Smooth muscle cell (in vitro differentiated cells): ENCODE results near the gene STAC. TPM values are rescaled to one million over a fixed set of nuclear protein-coding genes. Genes with fewer than 3 reads are reported as not detected.

Source experiments
- DNase-seq: peaks from one replicate; lab custom pipeline; 2025; ENCODE audit not compliant: unreplicated experiment; lab: John Stamatoyannopoulos, UW
- H2AFZ ChIP-seq: fragments of 200-600 bp; sonication (generic); 2 replicates; pipeline ENCODE4 v1.6.0; 2016; ENCODE audit warnings: antibody characterized with exemption, low read depth, mild to moderate bottlenecking
- H3F3A ChIP-seq: fragments of 200-600 bp; sonication (generic); 2 replicates; pipeline ENCODE4 v1.6.0; 2017; ENCODE audit warnings: antibody characterized with exemption, low read depth
- H3K27ac ChIP-seq: fragments of 200-600 bp; sonication (generic); 2 replicates; pipeline ENCODE4 v1.5.1; 2016; ENCODE audit warnings: low read depth, mild to moderate bottlenecking
- H3K27me3 ChIP-seq: fragments of 200-600 bp; sonication (generic); 2 replicates; pipeline ENCODE4 v1.6.1; 2016; ENCODE audit warnings: low read depth, mild to moderate bottlenecking
- H3K36me3 ChIP-seq: fragments of 200-600 bp; sonication (generic); 2 replicates; pipeline ENCODE4 v1.5.1; 2016; ENCODE audit warnings: low read depth
- H3K4me1 ChIP-seq: fragments of 200-600 bp; sonication (generic); 2 replicates; pipeline ENCODE4 v1.5.1; 2016; ENCODE audit warnings: low read depth
- H3K4me2 ChIP-seq: fragments of 200-600 bp; sonication (generic); 2 replicates; pipeline ENCODE4 v1.6.0; 2016; ENCODE audit warnings: mild to moderate bottlenecking
- H3K4me3 ChIP-seq: fragments of 200-600 bp; sonication (generic); 2 replicates; pipeline ENCODE4 v1.5.1; 2016; ENCODE audit warnings: mild to moderate bottlenecking
- H3K79me2 ChIP-seq: fragments of 200-600 bp; sonication (generic); 2 replicates; pipeline ENCODE4 v1.6.0; 2016; ENCODE audit warnings: low read depth, mild to moderate bottlenecking
- H3K9ac ChIP-seq: fragments of 200-600 bp; sonication (generic); 2 replicates; pipeline ENCODE4 v1.6.0; 2016; ENCODE audit warnings: low read depth
- H3K9me3 ChIP-seq: fragments of 200-600 bp; sonication (generic); replicated peaks from 2 replicates; pipeline ENCODE4 v1.5.1; 2016; ENCODE audit warnings: low read depth
- H4K20me1 ChIP-seq: fragments of 200-600 bp; sonication (generic); 2 replicates; pipeline ENCODE4 v1.6.0; 2016; ENCODE audit warnings: low read depth
- WGBS: methylation state at CpG from one replicate; pipeline ENCODE4 v1.1.7; 2016; ENCODE audit warnings: low lambda C conversion rate; 5-methylcytosine and 5-hydroxymethylcytosine counted together
- polyA plus RNA-seq: library from polyadenylated mRNA; unstranded; fragments of >200 nt; fragmentation: Nextera tagmentation; extraction: Ambion mirVana; gene quantifications from 2 replicates; pipeline ENCODE4 v1.2.1, GENCODE V29; 2016
- total RNA-seq: library from RNA; depleted of rRNA; stranded (reverse); fragments of >200 nt; gene quantifications from 2 replicates; pipeline ENCODE4 v1.2.3, GENCODE V29; 2014
- TF ChIP-seq, protein P1 (sequence below): fragments of 200-600 bp; sonication (generic); IDR thresholded peaks from 2 replicates; pipeline ENCODE4 v1.5.1; 2017; ENCODE audit warnings: borderline replicate concordance, mild to moderate bottlenecking, antibody characterized with exemption; ENCODE audit not compliant: insufficient read depth, poor library complexity, severe bottlenecking

The STAC gene
- total and polyA plus RNA-seq, 2 experiments from 2014 or later: 1.2 to 1.4 TPM

DNA sequence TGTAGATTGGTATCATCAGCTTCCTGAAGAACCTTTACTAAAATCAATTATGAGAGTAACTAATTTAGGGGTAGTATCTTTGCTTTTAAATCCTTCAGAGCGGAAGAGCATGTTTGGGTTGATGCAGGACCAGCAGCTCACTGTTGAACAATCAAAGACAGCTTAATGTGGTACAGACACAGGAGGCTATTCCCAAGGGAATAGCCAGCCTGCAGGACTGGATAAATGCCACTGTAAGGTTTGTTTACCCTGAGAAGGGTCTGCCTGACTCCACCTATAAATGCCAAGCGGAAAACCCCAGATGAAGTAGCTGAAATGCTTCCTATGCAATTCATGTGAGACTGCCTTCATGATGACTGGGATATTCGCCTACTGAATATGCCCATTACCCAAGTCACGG is 16.0 kb upstream of the STAC start:
- Histone ChIP-seq H4K20me1 (no peaks in the 10 kb centered on the region), H3K4me2 (no peak overlapping the region), H3K36me3 (no peaks in the 10 kb centered on the region), H3K9me3 (no peaks in the 10 kb centered on the region), H3F3A (peaks cover 11% of the 10 kb centered on the region), H3K79me2 (no peaks in the 10 kb centered on the region), H3K27ac (no peak overlapping the region), H3K27me3 (no peaks in the 10 kb centered on the region), H3K9ac (no peak overlapping the region), H3K4me1 (no peaks in the 10 kb centered on the region), H3K4me3 (no peak overlapping the region), H2AFZ (no peak overlapping the region)
- TF ChIP-seq, protein P1, sequence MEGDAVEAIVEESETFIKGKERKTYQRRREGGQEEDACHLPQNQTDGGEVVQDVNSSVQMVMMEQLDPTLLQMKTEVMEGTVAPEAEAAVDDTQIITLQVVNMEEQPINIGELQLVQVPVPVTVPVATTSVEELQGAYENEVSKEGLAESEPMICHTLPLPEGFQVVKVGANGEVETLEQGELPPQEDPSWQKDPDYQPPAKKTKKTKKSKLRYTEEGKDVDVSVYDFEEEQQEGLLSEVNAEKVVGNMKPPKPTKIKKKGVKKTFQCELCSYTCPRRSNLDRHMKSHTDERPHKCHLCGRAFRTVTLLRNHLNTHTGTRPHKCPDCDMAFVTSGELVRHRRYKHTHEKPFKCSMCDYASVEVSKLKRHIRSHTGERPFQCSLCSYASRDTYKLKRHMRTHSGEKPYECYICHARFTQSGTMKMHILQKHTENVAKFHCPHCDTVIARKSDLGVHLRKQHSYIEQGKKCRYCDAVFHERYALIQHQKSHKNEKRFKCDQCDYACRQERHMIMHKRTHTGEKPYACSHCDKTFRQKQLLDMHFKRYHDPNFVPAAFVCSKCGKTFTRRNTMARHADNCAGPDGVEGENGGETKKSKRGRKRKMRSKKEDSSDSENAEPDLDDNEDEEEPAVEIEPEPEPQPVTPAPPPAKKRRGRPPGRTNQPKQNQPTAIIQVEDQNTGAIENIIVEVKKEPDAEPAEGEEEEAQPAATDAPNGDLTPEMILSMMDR: no peak
- DNase-seq: no peak
- 77% methylated on average over 4 of the region's 4 CpGs for WGBS

DNA sequence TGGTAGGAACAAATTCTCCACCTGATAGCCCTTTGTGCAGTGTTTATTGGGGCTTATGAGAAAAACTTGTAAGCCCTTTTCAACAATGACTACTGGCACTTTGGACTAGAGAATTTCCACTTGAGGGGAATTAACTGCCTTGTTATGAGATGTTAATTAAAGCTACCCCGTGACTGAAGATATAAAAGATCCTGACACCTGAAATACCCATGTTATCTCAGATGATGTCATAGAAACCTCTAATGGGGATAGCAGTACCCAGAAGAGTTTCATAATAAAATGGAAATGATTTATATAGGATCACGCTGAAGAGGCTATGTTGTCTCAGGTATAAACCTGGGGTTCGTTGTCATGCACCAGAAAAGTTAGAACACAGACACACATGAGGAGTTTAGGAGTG is 14.5 kb upstream of the STAC start:
- Histone ChIP-seq H4K20me1 (no peaks in the 10 kb centered on the region), H3K36me3 (no peaks in the 10 kb centered on the region)
- 89% methylated on average over 3 of the region's 3 CpGs for WGBS

DNA sequence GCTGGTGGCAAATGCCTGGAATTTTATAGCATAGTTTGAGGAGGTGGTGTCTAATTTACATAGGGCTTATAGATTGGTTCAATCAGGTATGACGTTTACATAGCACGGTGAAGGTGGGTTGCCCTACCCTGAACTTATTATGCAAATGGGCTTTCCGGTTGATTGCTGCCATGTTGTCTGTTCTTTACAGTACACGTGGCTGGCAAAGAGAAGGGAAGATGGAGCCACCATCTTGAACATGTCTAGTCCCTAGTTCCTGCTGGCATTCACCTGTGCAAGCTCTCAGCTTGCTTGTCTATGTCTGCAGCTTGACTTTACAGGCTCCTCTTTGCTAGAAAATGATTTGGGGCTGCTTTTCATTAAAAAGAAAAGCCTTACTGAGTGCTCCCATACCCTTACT is 14.0 kb upstream of the STAC start:
- Histone ChIP-seq H3K79me2 (no peaks in the 10 kb centered on the region), H4K20me1 (no peaks in the 10 kb centered on the region), H3K27me3 (no peaks in the 10 kb centered on the region), H3F3A (peaks cover 11% of the 10 kb centered on the region), H3K4me2 (no peak overlapping the region), H3K9me3 (no peaks in the 10 kb centered on the region), H3K36me3 (no peaks in the 10 kb centered on the region), H2AFZ (no peak overlapping the region), H3K27ac (no peak overlapping the region), H3K9ac (no peak overlapping the region), H3K4me3 (no peak overlapping the region), H3K4me1 (no peaks in the 10 kb centered on the region)
- DNase-seq: no peak
- TF ChIP-seq, protein P1: no peak
- 86% methylated on average over 4 of the region's 4 CpGs for WGBS

More for the DNA sequence above, 14.5 kb upstream of the STAC start:
- Histone ChIP-seq H2AFZ (no peak overlapping the region), H3K4me3 (no peak overlapping the region), H3K4me1 (no peaks in the 10 kb centered on the region), H3K4me2 (no peak overlapping the region), H3K9me3 (no peaks in the 10 kb centered on the region), H3F3A (peaks cover 11% of the 10 kb centered on the region), H3K79me2 (no peaks in the 10 kb centered on the region), H3K9ac (no peak overlapping the region), H3K27ac (no peak overlapping the region), H3K27me3 (no peaks in the 10 kb centered on the region)
- no peak for DNase-seq
- TF ChIP-seq, protein P1: no peak

DNA sequence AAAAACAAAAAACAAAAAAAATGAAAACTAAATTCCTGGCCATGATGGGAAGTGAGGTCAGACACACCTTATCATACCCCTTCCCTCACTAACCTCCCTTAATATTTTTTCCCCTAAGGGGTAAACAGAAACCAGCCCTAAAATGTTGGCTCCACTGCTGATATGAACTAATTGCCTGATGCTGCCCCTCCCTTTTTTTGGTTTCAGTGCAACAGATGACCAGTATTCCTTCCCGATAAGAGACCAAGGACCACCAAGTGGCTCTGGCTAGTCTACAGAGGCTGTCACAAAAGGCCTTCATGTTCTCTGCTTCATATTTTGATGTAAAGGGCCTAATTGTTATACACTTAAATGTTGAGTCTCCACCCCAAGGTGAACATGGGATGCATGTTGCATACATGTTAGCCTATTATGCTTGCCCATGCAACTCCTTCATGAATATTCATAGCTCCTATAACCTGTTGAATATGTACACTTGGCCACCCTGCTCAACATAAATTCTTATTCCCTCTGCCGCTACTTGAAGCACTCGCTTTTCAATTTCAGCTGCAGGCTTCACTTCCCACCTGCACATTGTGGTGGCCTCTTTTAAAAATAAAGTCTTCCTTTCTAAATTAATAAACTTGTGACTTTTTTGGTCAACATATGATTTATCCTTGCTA is 12.3 kb upstream of the STAC start:
- Histone ChIP-seq H3K4me1 (no peaks in the 10 kb centered on the region), H3K79me2 (no peaks in the 10 kb centered on the region), H3K27me3 (no peaks in the 10 kb centered on the region), H3K4me3 (no peak overlapping the region), H4K20me1 (no peaks in the 10 kb centered on the region), H3K9me3 (no peaks in the 10 kb centered on the region), H3K27ac (no peak overlapping the region), H3F3A (no peaks in the 10 kb centered on the region), H3K4me2 (no peak overlapping the region), H3K9ac (no peak overlapping the region), H2AFZ (no peak overlapping the region), H3K36me3 (no peaks in the 10 kb centered on the region)
- DNase-seq: no peak
- TF ChIP-seq, protein P1: no peak
- WGBS: 98% methylated on average over 3 of the region's 3 CpGs
